ENCODE results near the gene TMEFF2. TPM values are rescaled to one million over a fixed set of nuclear protein-coding genes. Genes with fewer than 3 reads are reported as not detected.

The TMEFF2 gene
- total RNA-seq, 2 experiments from 2014 or later, result not detected

GRCh38 chr2:191977754-191978153 lies 217.0 kb downstream of the TMEFF2 start:
- intact Hi-C loops (cut with micrococcal nuclease; ENCODE audit: unreplicated experiment), result no loop called here
- Histone ChIP-seq H2AFZ (ENCODE audit: low read length) (no peak overlapping the region), H3K9me3 (ENCODE audit: low read length) (no peaks in the 10 kb centered on the region), H3K27ac (ENCODE audit: low read depth, low read length, poor library complexity, severe bottlenecking) (no peak overlapping the region), H3K9me2 (ENCODE audit: insufficient read depth, low read length) (no peaks in the 10 kb centered on the region), H3K4me1 (ENCODE audit: insufficient read depth, low read length, poor library complexity, severe bottlenecking) (no peaks in the 10 kb centered on the region), H4K20me1 (ENCODE audit: insufficient read depth, low read length) (no peaks in the 10 kb centered on the region), H3K79me2 (ENCODE audit: insufficient read depth, low read depth, low read length) (no peaks in the 10 kb centered on the region), H3K4me2 (ENCODE audit: low read length) (no peak overlapping the region), H3K4me3 (ENCODE audit: low read depth, low read length, poor library complexity, severe bottlenecking) (no peak overlapping the region), H3K36me3 (ENCODE audit: insufficient read depth, low read length) (no peaks in the 10 kb centered on the region)
- ChIA-PET POLR2A (no interaction called here), CTCF (ENCODE audit: unreplicated experiment) (no interaction called here)
- DNase-seq (ENCODE audit: low spot score), result no peak
- TF ChIP-seq EZH2phosphoT487 (IDR thresholded peaks at IDR 0.05; ENCODE audit: borderline replicate concordance, low read depth, low read length), result no peak
- no peak for TF ChIP-seq CTCF (conservative IDR thresholded peaks at IDR 0.05; ENCODE audit: low read length)
- no TSS peak for BruUV-seq (replicated peaks)

GRCh38 chr2:191976436-191976835 lies 218.3 kb downstream of the TMEFF2 start:
- ChIA-PET CTCF (ENCODE audit: unreplicated experiment) (no interaction called here), POLR2A (no interaction called here)
- Histone ChIP-seq H3K4me2 (ENCODE audit: low read length) (no peak overlapping the region), H3K36me3 (ENCODE audit: insufficient read depth, low read length) (no peaks in the 10 kb centered on the region), H3K79me2 (ENCODE audit: insufficient read depth, low read depth, low read length) (no peaks in the 10 kb centered on the region), H2AFZ (ENCODE audit: low read length) (no peak overlapping the region), H4K20me1 (ENCODE audit: insufficient read depth, low read length) (no peaks in the 10 kb centered on the region), H3K9me3 (ENCODE audit: low read length) (no peaks in the 10 kb centered on the region), H3K27ac (ENCODE audit: low read depth, low read length, poor library complexity, severe bottlenecking) (no peak overlapping the region), H3K4me1 (ENCODE audit: insufficient read depth, low read length, poor library complexity, severe bottlenecking) (no peaks in the 10 kb centered on the region), H3K4me3 (ENCODE audit: low read depth, low read length, poor library complexity, severe bottlenecking) (no peak overlapping the region), H3K9me2 (ENCODE audit: insufficient read depth, low read length) (no peaks in the 10 kb centered on the region)
- TF ChIP-seq EZH2phosphoT487 (IDR thresholded peaks at IDR 0.05; ENCODE audit: borderline replicate concordance, low read depth, low read length) (no peak), CTCF (conservative IDR thresholded peaks at IDR 0.05; ENCODE audit: low read length) (no peak)
- intact Hi-C loops (cut with micrococcal nuclease; ENCODE audit: unreplicated experiment), result no loop called here
- no TSS peak for BruUV-seq (replicated peaks)
- no peak for DNase-seq (ENCODE audit: low spot score)

GRCh38 chr2:191974676-191975075 lies 220.1 kb downstream of the TMEFF2 start:
- no peak overlapping the region for H3K4me2 ChIP-seq (ENCODE audit: low read length)
- no peaks in the 10 kb centered on the region for H3K9me2 ChIP-seq (ENCODE audit: insufficient read depth, low read length)
- no TSS peak for BruUV-seq (replicated peaks)
- DNase-seq (ENCODE audit: low spot score), result no peak
- no peaks in the 10 kb centered on the region for H4K20me1 ChIP-seq (ENCODE audit: insufficient read depth, low read length)
- H3K36me3 ChIP-seq (ENCODE audit: insufficient read depth, low read length), result no peaks in the 10 kb centered on the region
- intact Hi-C loops (cut with micrococcal nuclease; ENCODE audit: unreplicated experiment), result no loop called here
- no peak overlapping the region for H3K27ac ChIP-seq (ENCODE audit: low read depth, low read length, poor library complexity, severe bottlenecking)
- POLR2A ChIA-PET, result interaction anchor here (0.8 to 1.0 kb wide), 2 partner anchors 13 to 18 kb away, joined by 3 read pairs; no protein-coding TSS in a partner anchor
- H3K4me1 ChIP-seq (ENCODE audit: insufficient read depth, low read length, poor library complexity, severe bottlenecking), result no peaks in the 10 kb centered on the region
- H3K4me3 ChIP-seq (ENCODE audit: low read depth, low read length, poor library complexity, severe bottlenecking), result no peak overlapping the region
- H3K9me3 ChIP-seq (ENCODE audit: low read length), result no peaks in the 10 kb centered on the region
- CTCF ChIA-PET (ENCODE audit: unreplicated experiment), result no interaction called here
- H3K79me2 ChIP-seq (ENCODE audit: insufficient read depth, low read depth, low read length), result no peaks in the 10 kb centered on the region
- H2AFZ ChIP-seq (ENCODE audit: low read length), result no peak overlapping the region
- TF ChIP-seq CTCF (conservative IDR thresholded peaks at IDR 0.05; ENCODE audit: low read length) (no peak), EZH2phosphoT487 (IDR thresholded peaks at IDR 0.05; ENCODE audit: borderline replicate concordance, low read depth, low read length) (no peak)
